HepG2 (cell line): ENCODE data around the gene SH2D2A. TPM values are rescaled to one million over a fixed set of nuclear protein-coding genes. Genes with fewer than 3 reads are reported as not detected.
A peak's percentile ranks its signal among the peaks of the same experiment; 100 is the strongest.

Experiments
- ATAC-seq: fragments of 200-7000 bp; cut with Tn5 transposase; 3 replicates; pipeline ENCODE4 v1.9.1; 2020; ENCODE audit warnings: mild to moderate bottlenecking, moderate library complexity
- BruUV-seq: library from RNA; stranded (reverse); fragments of 400-500 nt; replicated peaks from 2 replicates; lab custom pipeline; 2021; lab: Mats Ljungman, UMichigan
- CTCF ChIA-PET: fragments of 300-600 bp; formaldehyde crosslinking; extraction: SDS; loops from one replicate; lab custom pipeline; 2021; ENCODE audit warnings: low total read pairs, inconsistent platforms, low intra/inter-chr PET ratio; lab: Yijun Ruan, JAX
- POLR2A ChIA-PET: fragments of 350-600 bp; sonication (Branson Sonifier 250); formaldehyde crosslinking; loops from one replicate; lab custom pipeline; 2020; ENCODE audit warnings: antibody characterized with exemption, inconsistent platforms; lab: Yijun Ruan, JAX
- DNase-seq: peaks from one replicate; pipeline ENCODE4 v3.0.0-alpha.2; 2015; ENCODE audit warnings: low spot score
- FAIRE-seq: peaks from 3 replicates; lab custom pipeline; 2011; peaks lifted over from hg19 to GRCh38; lab: Jason Lieb, UNC
- H2AFZ ChIP-seq: one replicate; pipeline ENCODE4 v1.6.1; 2011; ENCODE audit warnings: low read length, inconsistent platforms
- H3K27ac ChIP-seq: fragments of 300-600 bp; 3 replicates; pipeline ENCODE4 v1.8.0; 2011; ENCODE audit warnings: mixed run types, mild to moderate bottlenecking, mixed read lengths, low read length, inconsistent platforms; ENCODE audit not compliant: insufficient read depth; ENCODE audit errors: extremely low read length
- H3K27me3 ChIP-seq, 2 experiments: fragments of 200-600 bp in 1 of 2; 2 replicates in 1 of 2; 3 replicates in 1 of 2; pipeline versions ENCODE4 v1.6.0 to v1.8.0; 2011; ENCODE audit warnings: low read length in 2 of 2, mild to moderate bottlenecking in 2 of 2, moderate library complexity in 2 of 2, inconsistent platforms in 1 of 2; ENCODE audit not compliant: insufficient read depth in 2 of 2, control insufficient read depth in 1 of 2
- H3K36me3 ChIP-seq, 2 experiments: fragments of 200-600 bp in 1 of 2; replicated peaks in 1 of 2; 2 replicates in 1 of 2; 3 replicates in 1 of 2; pipeline versions ENCODE4 v1.5.1 to v1.8.0; 2011; ENCODE audit warnings: low read length in 2 of 2, inconsistent platforms in 1 of 2; ENCODE audit not compliant: insufficient read depth in 2 of 2, control insufficient read depth in 1 of 2
- H3K4me1 ChIP-seq: 2 replicates; pipeline ENCODE4 v1.5.1; 2012; ENCODE audit warnings: low read length, inconsistent platforms; ENCODE audit not compliant: insufficient read depth
- H3K4me2 ChIP-seq: 2 replicates; pipeline ENCODE4 v1.6.0; 2011; ENCODE audit warnings: low read depth, low read length, inconsistent platforms
- H3K4me3 ChIP-seq, 3 experiments: fragments of 200-600 bp in 1 of 3; sonication (generic), shearing (Covaris generic) in 1 of 3; replicated peaks in 1 of 3; 2 replicates each; pipeline ENCODE4 v1.5.1; 2011 to 2016; ENCODE audit warnings: low read length in 3 of 3, inconsistent platforms in 2 of 3, low read depth in 2 of 3, mild to moderate bottlenecking in 2 of 3, control low read depth in 1 of 3, mixed read lengths in 1 of 3; ENCODE audit not compliant: insufficient read depth in 1 of 3
- H3K79me2 ChIP-seq: one replicate; pipeline ENCODE4 v1.6.1; 2011; ENCODE audit warnings: low read length, inconsistent platforms; ENCODE audit not compliant: insufficient read depth
- H3K9ac ChIP-seq: 2 replicates; pipeline ENCODE4 v1.6.0; 2011; ENCODE audit warnings: mild to moderate bottlenecking, low read depth, low read length, inconsistent platforms; ENCODE audit not compliant: insufficient read depth
- H3K9me3 ChIP-seq: 2 replicates; pipeline ENCODE4 v1.5.1; 2012; ENCODE audit warnings: mild to moderate bottlenecking, low read length
- H4K20me1 ChIP-seq: 2 replicates; pipeline ENCODE4 v1.6.0; 2011; ENCODE audit warnings: inconsistent platforms, mild to moderate bottlenecking, low read length, moderate library complexity; ENCODE audit not compliant: insufficient read depth
- ASH2L ChIP-seq: fragments of 300-600, 200-600 bp; sonication (generic); IDR thresholded peaks from 2 replicates; pipeline ENCODE4 v1.7.0; 2017; ENCODE audit warnings: low read depth, mild to moderate bottlenecking, moderate library complexity, mixed read lengths, low read length; ENCODE audit not compliant: insufficient read length
- MTF1 ChIP-seq: sonication (generic); formaldehyde crosslinking; IDR thresholded peaks from 2 replicates; pipeline ENCODE4 v1.5.0; 2020; ENCODE audit warnings: missing genetic modification reagents
- PAX8 ChIP-seq: sonication (generic); formaldehyde crosslinking; IDR thresholded peaks from 2 replicates; pipeline ENCODE4 v1.8.0; 2022; ENCODE audit warnings: mild to moderate bottlenecking, missing genetic modification reagents, borderline replicate concordance
- PBX2 ChIP-seq: IDR thresholded peaks from 2 replicates; pipeline ENCODE4 v1.6.1; 2016; ENCODE audit warnings: control low read depth
- POLR2G ChIP-seq: fragments of 200-400 bp; formaldehyde crosslinking; IDR thresholded peaks from 2 replicates; pipeline ENCODE4 v1.6.1; 2018; ENCODE audit warnings: mild to moderate bottlenecking, low read depth, low read length, moderate library complexity
- SOX6 ChIP-seq, 2 experiments: fragments of 450-650 bp in 1 of 2; sonication (generic) in 1 of 2; formaldehyde crosslinking in 1 of 2; IDR thresholded peaks; 2 replicates each; pipeline versions ENCODE4 v1.4.0 to v1.6.1; 2017 to 2020; ENCODE audit warnings: antibody characterized with exemption in 1 of 2, mild to moderate bottlenecking in 1 of 2, missing genetic modification reagents in 1 of 2
- SP1 ChIP-seq, 2 experiments: fragments of 450-650 bp in 1 of 2; sonication (generic) in 1 of 2; formaldehyde crosslinking in 1 of 2; IDR thresholded peaks; 2 replicates each; pipeline versions ENCODE4 v1.4.0 to v1.6.1; 2016 to 2020; ENCODE audit warnings: missing genetic modification reagents in 1 of 2
- THRA ChIP-seq: sonication (generic); formaldehyde crosslinking; IDR thresholded peaks from 2 replicates; pipeline ENCODE4 v1.4.0; 2020; ENCODE audit warnings: missing genetic modification reagents, borderline replicate concordance
- ZFAT ChIP-seq: sonication (generic); formaldehyde crosslinking; conservative IDR thresholded peaks from 2 replicates; pipeline ENCODE4 v1.8.1; 2023; ENCODE audit warnings: missing genetic modification reagents, inconsistent platforms
- ZMYM3 ChIP-seq: sonication (generic); formaldehyde crosslinking; IDR thresholded peaks from 2 replicates; pipeline ENCODE4 v1.5.1; 2020; ENCODE audit warnings: mild to moderate bottlenecking, missing genetic modification reagents
- ZNF124 ChIP-seq: sonication (generic); formaldehyde crosslinking; IDR thresholded peaks from 2 replicates; pipeline ENCODE4 v1.4.0; 2020; ENCODE audit warnings: missing genetic modification reagents
- ZNF367 ChIP-seq: sonication (generic); formaldehyde crosslinking; IDR thresholded peaks from 2 replicates; pipeline ENCODE4 v1.4.0; 2020; ENCODE audit warnings: missing genetic modification reagents, borderline replicate concordance
- ZNF513 ChIP-seq: sonication (generic); formaldehyde crosslinking; conservative IDR thresholded peaks from 2 replicates; pipeline ENCODE4 v1.5.0; 2020; ENCODE audit warnings: missing genetic modification reagents
- WGBS: methylation state at CpG from one replicate; pipeline ENCODE4 v1.1.6; 2017; ENCODE audit warnings: low lambda C conversion rate; 5-methylcytosine and 5-hydroxymethylcytosine counted together
- in situ Hi-C: cut with HindIII; loops from 2 replicates; pipeline ENCODE4 v1.10.0; 2017; ENCODE audit warnings: low pct_unique_long_range_greater_than_20kb; ENCODE audit not compliant: extremely low pct_ligation_motif_present
- intact Hi-C: fragments of 100-400 bp; cut with micrococcal nuclease; formaldehyde crosslinking; loops from one replicate; pipeline ENCODE4 v1.10.0; 2022; ENCODE audit not compliant: unreplicated experiment
- polyA plus RNA-seq, 8 experiments: library from polyadenylated mRNA; depleted of rRNA in 3 of 8; stranded (reverse) in 7 of 8; unstranded in 1 of 8; fragments of >200 nt; fragmentation: Illumina TruSeq in 4 of 8; extraction: Trizol in 4 of 8; gene quantifications; 2 replicates each; pipeline versions ENCODE4 v1.2.1 to v1.2.3, GENCODE V29; 2011 to 2016; ENCODE audit warnings: low read depth in 4 of 8, missing spikeins in 1 of 8, mixed read lengths in 1 of 8; ENCODE audit not compliant: insufficient read depth in 1 of 8
- total RNA-seq, 5 experiments: library from RNA; depleted of rRNA; stranded (reverse); fragments of >200 nt; fragmentation: Illumina TruSeq; extraction: Trizol; gene quantifications; 2 replicates each; pipeline ENCODE4 v1.2.3, GENCODE V29; 2016; ENCODE audit warnings: low read depth in 1 of 5

SH2D2A gene
- total and polyA plus RNA-seq, 2 of the 13 experiments (the other 11 are each of a cell fraction or from before 2014, with no cell fraction given), result 0.57 to 0.73 TPM

GRCh38 chr1:156812293-156812990 lies 4.2 kb downstream of the SH2D2A start:
- Histone ChIP-seq H3K4me2 (no peak overlapping the region), H3K4me3 (no peak overlapping the region), H3K36me3 (no peaks in the 10 kb centered on the region), H3K4me1 (peaks cover 33% of the 10 kb centered on the region), H3K9me3 (no peaks in the 10 kb centered on the region), H2AFZ (no peak overlapping the region), H3K9ac (no peak overlapping the region), H3K27me3 (peaks cover 9 to 27% of the 10 kb centered on the region in 2 experiments; a peak in 4 of 5 replicates), H4K20me1 (no peaks in the 10 kb centered on the region), H3K79me2 (no peaks in the 10 kb centered on the region), H3K27ac (no peak overlapping the region)
- CTCF ChIA-PET, result no interaction called here
- intact Hi-C loops, result no loop called here
- in situ Hi-C loops, result no loop called here
- DNase-seq (no peak), ATAC-seq (no peak), FAIRE-seq (no peak)
- TF ChIP-seq ZMYM3 (CRISPR knock-in tag), result peak; percentile 55; the same call in 1 of the 2 replicates
- TF ChIP-seq ZNF513 (CRISPR knock-in tag), result no peak
- POLR2A ChIA-PET, result no interaction called here
- no TSS peak for BruUV-seq
- WGBS, result 96% methylated on average over 10 of the region's 10 CpGs

GRCh38 chr1:156811168-156811567 lies 5.5 kb downstream of the SH2D2A start:
- ATAC-seq, result no peak
- H4K20me1 ChIP-seq, result no peaks in the 10 kb centered on the region
- H3K79me2 ChIP-seq, result no peaks in the 10 kb centered on the region
- H3K9me3 ChIP-seq, result no peaks in the 10 kb centered on the region
- FAIRE-seq, result no peak
- H3K4me1 ChIP-seq, result peaks cover 33% of the 10 kb centered on the region
- no peak overlapping the region for H3K4me2 ChIP-seq
- WGBS, result 70% methylated on average over 4 of the region's 4 CpGs
- no TSS peak for BruUV-seq
- peaks cover 5 to 21% of the 10 kb centered on the region in 2 experiments; a peak in 4 of 5 replicates for H3K27me3 ChIP-seq
- in situ Hi-C loops, result no loop called here
- ChIA-PET CTCF (no interaction called here), POLR2A (no interaction called here)
- no peak overlapping the region for H3K9ac ChIP-seq
- no peak for TF ChIP-seq THRA
- TF ChIP-seq ZFAT, result no peak
- TF ChIP-seq SOX6 (IDR thresholded peaks at IDR 0.05), result no peak
- no peak for TF ChIP-seq SOX6 (CRISPR knock-in tag; IDR thresholded peaks at IDR 0.05)
- no peak for TF ChIP-seq ZNF367
- no peak for TF ChIP-seq PBX2
- TF ChIP-seq ASH2L, result no peak
- no peak for TF ChIP-seq ZNF124
- TF ChIP-seq SP1 (IDR thresholded peaks at IDR 0.05), result no peak
- TF ChIP-seq SP1 (CRISPR knock-in tag; IDR thresholded peaks at IDR 0.05), result no peak
- no peak for TF ChIP-seq PAX8 (CRISPR knock-in tag)
- TF ChIP-seq MTF1 (CRISPR knock-in tag), result no peak
- TF ChIP-seq POLR2G, result no peak
- no peak for DNase-seq
- H2AFZ ChIP-seq, result no peak overlapping the region
- intact Hi-C loops, result no loop called here
- H3K27ac ChIP-seq, result no peak overlapping the region
- no peak overlapping the region for H3K4me3 ChIP-seq
- H3K36me3 ChIP-seq, result no peaks in the 10 kb centered on the region
